ENCODE data around the gene NME8. TPM values are rescaled to one million over a fixed set of nuclear protein-coding genes. Genes with fewer than 3 reads are reported as not detected.

The NME8 gene
- total RNA-seq, 4 donors from 2014 or later = 0.72 TPM; not detected in 3

GRCh38 chr7:37923996-37924395, 75.6 kb downstream of the NME8 start:
- ATAC-seq (ENCODE audit: low FRiP score) = no peak
- TF ChIP-seq, protein P1, sequence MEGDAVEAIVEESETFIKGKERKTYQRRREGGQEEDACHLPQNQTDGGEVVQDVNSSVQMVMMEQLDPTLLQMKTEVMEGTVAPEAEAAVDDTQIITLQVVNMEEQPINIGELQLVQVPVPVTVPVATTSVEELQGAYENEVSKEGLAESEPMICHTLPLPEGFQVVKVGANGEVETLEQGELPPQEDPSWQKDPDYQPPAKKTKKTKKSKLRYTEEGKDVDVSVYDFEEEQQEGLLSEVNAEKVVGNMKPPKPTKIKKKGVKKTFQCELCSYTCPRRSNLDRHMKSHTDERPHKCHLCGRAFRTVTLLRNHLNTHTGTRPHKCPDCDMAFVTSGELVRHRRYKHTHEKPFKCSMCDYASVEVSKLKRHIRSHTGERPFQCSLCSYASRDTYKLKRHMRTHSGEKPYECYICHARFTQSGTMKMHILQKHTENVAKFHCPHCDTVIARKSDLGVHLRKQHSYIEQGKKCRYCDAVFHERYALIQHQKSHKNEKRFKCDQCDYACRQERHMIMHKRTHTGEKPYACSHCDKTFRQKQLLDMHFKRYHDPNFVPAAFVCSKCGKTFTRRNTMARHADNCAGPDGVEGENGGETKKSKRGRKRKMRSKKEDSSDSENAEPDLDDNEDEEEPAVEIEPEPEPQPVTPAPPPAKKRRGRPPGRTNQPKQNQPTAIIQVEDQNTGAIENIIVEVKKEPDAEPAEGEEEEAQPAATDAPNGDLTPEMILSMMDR (IDR thresholded peaks at IDR 0.05) = no peak

DNA sequence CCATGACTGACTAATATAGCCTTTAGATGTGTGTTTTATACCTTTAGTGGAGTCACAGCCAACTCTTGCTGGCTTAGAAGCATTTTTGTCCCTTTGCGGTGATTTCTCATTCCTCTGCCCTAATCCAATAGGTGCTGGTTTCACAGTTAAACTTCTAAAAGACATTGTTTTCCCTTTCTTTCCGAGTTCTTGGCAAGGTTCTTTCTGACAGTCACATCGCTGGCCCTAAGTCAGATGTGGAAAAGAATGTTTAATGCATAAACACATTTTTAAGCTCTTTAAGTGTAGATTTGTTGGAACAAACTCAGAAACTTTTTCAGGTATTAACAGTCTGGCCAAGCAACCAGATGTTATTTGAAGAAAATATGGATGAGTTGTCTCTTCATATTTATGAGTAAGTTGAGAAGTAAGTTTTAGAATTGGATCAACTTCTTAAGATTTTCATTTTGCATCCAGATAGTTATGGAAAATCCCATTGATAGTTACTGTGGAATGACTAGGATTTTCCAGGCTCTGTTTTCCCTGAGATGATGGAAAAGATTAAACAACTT, 76.2 kb downstream of the NME8 start:
- ATAC-seq (ENCODE audit: low FRiP score) (no peak), DNase-seq (ENCODE audit: low spot score) (no peak)
- TF ChIP-seq, protein P1 (IDR thresholded peaks at IDR 0.05) = no peak

More at GRCh38 chr7:37923996-37924395, 75.6 kb downstream of the NME8 start:
- no peak for DNase-seq (ENCODE audit: low spot score)

GRCh38 chr7:37925620-37926019, 77.2 kb downstream of the NME8 start:
- DNase-seq (ENCODE audit: low spot score) = no peak
- TF ChIP-seq, protein P1 (IDR thresholded peaks at IDR 0.05) = no peak
- ATAC-seq (ENCODE audit: low FRiP score) = no peak

DNA sequence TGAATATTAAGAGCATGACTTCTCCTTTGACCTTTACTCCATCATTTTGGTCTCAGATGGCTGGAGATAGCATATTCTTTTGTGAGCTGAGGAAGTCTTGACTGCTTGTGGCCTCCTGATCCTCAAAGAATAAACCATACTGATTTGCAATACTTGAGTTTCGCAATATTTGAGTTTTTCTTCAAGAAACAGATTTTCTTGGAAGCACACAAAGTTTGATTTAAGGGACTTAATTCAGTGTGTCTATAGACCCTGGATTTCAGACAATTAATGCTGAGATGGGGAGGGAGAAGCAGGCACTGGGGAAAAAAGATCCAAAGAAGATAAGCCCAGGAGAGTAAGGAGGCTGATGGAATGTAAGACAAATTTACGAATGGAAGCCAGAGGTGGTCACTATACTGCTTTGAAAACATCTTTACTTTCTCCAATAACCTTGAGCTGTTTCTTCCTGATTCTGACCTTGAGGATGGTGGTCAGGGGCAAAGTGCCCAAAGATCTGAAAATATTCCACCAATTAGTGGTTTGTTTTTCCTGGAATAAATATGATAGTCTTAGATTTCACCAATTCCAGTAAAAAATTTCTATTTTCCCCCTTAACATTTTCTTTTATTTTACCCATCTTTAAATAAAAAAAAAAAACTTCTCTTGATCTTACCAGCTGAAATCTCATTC, 79.5 kb downstream of the NME8 start:
- DNase-seq (ENCODE audit: low spot score) = no peak
- TF ChIP-seq, protein P1 (IDR thresholded peaks at IDR 0.05) = no peak
- ATAC-seq (ENCODE audit: low FRiP score) = no peak

- TF ChIP-seq, protein P1 (IDR thresholded peaks at IDR 0.05) = no peak
- DNase-seq (ENCODE audit: low spot score) (no peak), ATAC-seq (ENCODE audit: low FRiP score) (no peak)
These were observed 80.5 kb downstream of the NME8 start for GRCh38 chr7:37928878-37929277.

- TF ChIP-seq, protein P1 (IDR thresholded peaks at IDR 0.05) = no peak
- DNase-seq (ENCODE audit: low spot score) = no peak
- ATAC-seq (ENCODE audit: low FRiP score) = no peak
These were observed 82.0 kb downstream of the NME8 start for GRCh38 chr7:37930226-37930948.

Measured in omental fat pad (tissue), 4 donors.